ENCODE measurements around the gene MT1E. TPM values are rescaled to one million over a fixed set of nuclear protein-coding genes. Genes with fewer than 3 reads are reported as not detected.
"Not testable (repeated sequence)": the region's sequence is repeated elsewhere in the genome, so short reads cannot be mapped to it uniquely, and the experiment has no call there.

Gene MT1E
- total RNA-seq, 1 donor from 2014 or later = 18.8 TPM

DNA sequence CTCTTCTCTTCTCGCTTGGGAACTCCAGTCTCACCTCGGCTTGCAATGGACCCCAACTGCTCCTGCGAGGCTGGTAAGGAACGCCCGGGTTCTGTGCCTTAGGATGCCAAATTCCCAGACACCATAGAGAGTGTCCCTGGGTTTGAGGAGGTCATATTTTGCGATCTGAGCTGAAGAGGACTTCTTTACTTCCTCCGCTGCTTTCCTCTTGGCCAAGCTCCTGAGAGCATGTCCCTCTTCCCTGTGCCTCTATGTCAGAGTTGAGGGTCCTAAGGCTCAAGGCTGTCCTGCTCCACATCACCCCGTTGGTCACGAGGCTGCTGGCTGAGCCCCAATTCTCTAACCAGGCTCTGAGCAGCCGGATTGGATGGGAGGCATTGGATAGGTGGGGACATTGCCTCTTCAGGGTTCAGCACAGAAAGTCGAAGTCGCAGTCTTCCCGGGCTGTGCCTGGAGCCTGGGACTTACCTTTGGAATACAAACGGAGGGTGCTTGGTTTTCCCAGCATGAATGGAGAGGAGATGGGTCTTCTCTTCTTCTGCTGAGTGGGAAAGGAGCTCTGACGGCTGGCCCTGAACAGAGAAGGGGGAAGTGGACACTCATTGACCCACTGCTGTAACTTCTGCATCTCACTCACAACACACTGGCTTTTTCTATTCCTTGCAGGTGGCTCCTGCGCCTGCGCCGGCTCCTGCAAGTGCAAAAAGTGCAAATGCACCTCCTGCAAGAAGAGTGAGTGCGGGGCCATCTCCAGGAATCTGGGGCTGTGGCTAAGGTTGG, 44.4 kb downstream of the MT1E start:
- no peak overlapping the region for H3K9ac ChIP-seq (ENCODE audit: low read depth in 1 of 3, low read length in 3 of 3)
- no peaks in the 10 kb centered on the region for H3K9me3 ChIP-seq (ENCODE audit: control insufficient read depth in 3 of 3, low read length in 3 of 3)
- no peak overlapping the region for H3K4me3 ChIP-seq (ENCODE audit: low read length in 3 of 3)
- H3K4me1 ChIP-seq (ENCODE audit: control insufficient read depth in 3 of 3, insufficient read depth in 3 of 3, low read length in 3 of 3) = peaks cover 0 to 14% (median 10%) of the 10 kb centered on the region in 3 donors
- no peaks in the 10 kb centered on the region for H3K36me3 ChIP-seq (ENCODE audit: control insufficient read depth in 3 of 3, insufficient read depth in 3 of 3, low read length in 3 of 3)
- no peak overlapping the region for H3K27ac ChIP-seq (ENCODE audit: low read depth, low read length)
- peaks cover 26 to 43% (median 39%) of the 10 kb centered on the region in 3 donors for H3K27me3 ChIP-seq (ENCODE audit: control insufficient read depth in 3 of 3, insufficient read depth in 3 of 3, low read length in 3 of 3)

DNA sequence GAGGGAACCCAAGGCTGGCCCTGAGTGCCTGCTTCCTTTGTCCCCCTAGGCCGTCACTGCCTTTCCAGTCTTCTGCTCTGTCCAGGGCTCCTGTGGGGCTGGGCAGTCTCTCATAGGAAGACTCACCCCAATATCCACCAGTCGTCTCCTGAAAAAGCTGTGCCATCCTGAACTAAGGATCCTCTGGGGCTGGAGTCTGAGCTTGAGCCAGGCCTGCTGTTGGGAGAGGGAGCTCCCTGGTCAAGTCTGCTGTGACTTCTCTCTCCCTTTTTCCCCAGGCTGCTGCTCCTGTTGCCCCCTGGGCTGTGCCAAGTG, 45.0 kb downstream of the MT1E start:
- H3K4me1 ChIP-seq (ENCODE audit: control insufficient read depth in 3 of 3, insufficient read depth in 3 of 3, low read length in 3 of 3) = peaks cover 0 to 14% (median 10%) of the 10 kb centered on the region in 3 donors
- no peak overlapping the region for H3K4me3 ChIP-seq (ENCODE audit: low read length in 3 of 3)
- no peaks in the 10 kb centered on the region for H3K9me3 ChIP-seq (ENCODE audit: control insufficient read depth in 3 of 3, low read length in 3 of 3)
- peaks cover 26 to 46% (median 39%) of the 10 kb centered on the region in 3 donors for H3K27me3 ChIP-seq (ENCODE audit: control insufficient read depth in 3 of 3, insufficient read depth in 3 of 3, low read length in 3 of 3)
- H3K36me3 ChIP-seq (ENCODE audit: control insufficient read depth in 3 of 3, insufficient read depth in 3 of 3, low read length in 3 of 3) = no peaks in the 10 kb centered on the region
- H3K27ac ChIP-seq (ENCODE audit: low read depth, low read length) = no peak overlapping the region
- H3K9ac ChIP-seq (ENCODE audit: low read depth in 1 of 3, low read length in 3 of 3) = no peak overlapping the region

DNA sequence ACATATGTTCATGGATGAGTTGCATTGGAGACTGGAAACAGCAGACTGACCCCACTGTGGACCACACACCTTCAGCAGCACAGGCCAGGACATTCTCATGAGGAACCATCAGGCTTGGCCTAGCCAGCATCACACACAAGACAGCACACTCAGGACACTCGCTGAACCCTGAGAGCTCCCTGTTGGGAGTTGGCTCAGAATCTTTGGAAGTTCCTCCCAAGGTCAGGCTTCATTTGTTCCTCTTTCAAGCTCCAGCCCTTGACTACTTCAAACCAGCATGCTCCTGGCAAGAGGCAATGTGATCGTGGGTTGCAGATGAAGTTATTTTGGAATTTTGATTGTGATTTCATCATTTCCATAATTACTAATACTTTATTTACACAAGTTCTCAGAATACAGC, 46.1 kb downstream of the MT1E start:
- H3K9me3 ChIP-seq (ENCODE audit: control insufficient read depth in 3 of 3, low read length in 3 of 3); H3K9ac ChIP-seq (ENCODE audit: low read depth in 1 of 3, low read length in 3 of 3); H3K36me3 ChIP-seq (ENCODE audit: control insufficient read depth in 3 of 3, insufficient read depth in 3 of 3, low read length in 3 of 3); H3K27ac ChIP-seq (ENCODE audit: low read depth, low read length); H3K4me3 ChIP-seq (ENCODE audit: low read length in 3 of 3): not testable (repeated sequence)
- peaks cover 0 to 14% (median 14%) of the 10 kb centered on the region in 3 donors for H3K4me1 ChIP-seq (ENCODE audit: control insufficient read depth in 3 of 3, insufficient read depth in 3 of 3, low read length in 3 of 3)
- peaks cover 24 to 43% (median 42%) of the 10 kb centered on the region in 3 donors for H3K27me3 ChIP-seq (ENCODE audit: control insufficient read depth in 3 of 3, insufficient read depth in 3 of 3, low read length in 3 of 3)

DNA sequence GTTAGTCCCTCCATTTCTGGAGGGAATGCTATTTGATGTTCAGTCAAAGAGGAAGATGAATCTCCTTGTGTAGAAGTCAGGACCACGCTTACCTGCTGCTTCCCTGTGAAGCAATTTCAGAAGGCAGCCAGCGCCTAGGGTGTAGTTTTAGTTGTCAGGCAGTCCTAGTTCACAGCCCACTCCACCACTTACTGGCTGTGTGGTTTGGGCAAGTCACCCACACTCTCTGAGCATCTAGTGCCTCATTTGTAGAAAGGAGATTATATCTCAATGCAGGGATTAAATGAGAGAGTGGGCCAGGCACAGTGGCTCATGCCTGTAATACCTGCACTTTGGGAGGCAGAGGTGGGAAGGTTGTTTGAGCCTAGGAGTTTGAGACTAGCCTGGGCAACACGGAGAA, 46.6 kb downstream of the MT1E start:
- not testable (repeated sequence) for H3K27ac ChIP-seq (ENCODE audit: low read depth, low read length); H3K4me3 ChIP-seq (ENCODE audit: low read length in 3 of 3); H3K9me3 ChIP-seq (ENCODE audit: control insufficient read depth in 3 of 3, low read length in 3 of 3); H3K9ac ChIP-seq (ENCODE audit: low read depth in 1 of 3, low read length in 3 of 3); H3K36me3 ChIP-seq (ENCODE audit: control insufficient read depth in 3 of 3, insufficient read depth in 3 of 3, low read length in 3 of 3)
- peaks cover 24 to 41% (median 40%) of the 10 kb centered on the region in 3 donors for H3K27me3 ChIP-seq (ENCODE audit: control insufficient read depth in 3 of 3, insufficient read depth in 3 of 3, low read length in 3 of 3)
- peaks cover 0 to 14% (median 14%) of the 10 kb centered on the region in 3 donors for H3K4me1 ChIP-seq (ENCODE audit: control insufficient read depth in 3 of 3, insufficient read depth in 3 of 3, low read length in 3 of 3)

DNA sequence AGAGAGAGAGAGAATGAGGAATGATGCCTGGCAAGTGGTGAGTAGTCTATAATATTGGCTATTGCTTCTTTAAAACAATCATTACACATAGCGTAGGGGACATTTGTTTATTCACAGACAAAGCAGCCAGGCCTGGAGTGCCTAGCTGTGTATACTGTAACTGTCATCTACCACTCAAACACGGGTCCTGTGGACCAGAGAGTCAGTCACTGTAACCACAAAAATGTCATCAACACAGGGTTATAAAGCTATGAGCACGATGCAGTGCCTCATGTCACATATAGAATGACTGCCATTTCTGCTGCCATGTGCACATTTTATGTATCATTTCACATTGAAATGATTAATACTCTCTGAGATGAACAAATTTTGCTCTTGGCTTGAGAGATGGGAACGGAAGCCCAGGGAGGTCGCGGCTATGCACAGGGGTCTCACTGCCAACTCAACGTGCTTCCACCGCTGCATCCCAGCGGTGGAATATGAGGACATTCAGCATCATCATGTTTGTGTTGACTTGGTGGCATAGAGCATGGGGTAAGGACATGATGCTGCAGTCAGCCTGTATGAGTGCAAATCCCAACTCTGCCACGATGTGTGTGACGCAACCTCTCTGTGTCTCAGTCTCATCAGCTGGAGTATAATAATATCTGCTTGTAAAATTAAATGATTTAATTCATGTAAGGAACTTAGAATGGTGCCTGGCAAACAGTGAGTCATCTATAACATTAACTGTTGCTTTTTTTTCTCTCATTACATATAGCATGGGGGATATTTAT, 47.4 kb downstream of the MT1E start:
- no peak overlapping the region for H3K4me3 ChIP-seq (ENCODE audit: low read length in 3 of 3)
- no peaks in the 10 kb centered on the region for H3K9me3 ChIP-seq (ENCODE audit: control insufficient read depth in 3 of 3, low read length in 3 of 3)
- H3K27me3 ChIP-seq (ENCODE audit: control insufficient read depth in 3 of 3, insufficient read depth in 3 of 3, low read length in 3 of 3) = peaks cover 24 to 35% (median 35%) of the 10 kb centered on the region in 3 donors
- H3K9ac ChIP-seq (ENCODE audit: low read depth in 1 of 3, low read length in 3 of 3) = no peak overlapping the region
- no peak overlapping the region for H3K27ac ChIP-seq (ENCODE audit: low read depth, low read length)
- H3K4me1 ChIP-seq (ENCODE audit: control insufficient read depth in 3 of 3, insufficient read depth in 3 of 3, low read length in 3 of 3) = peaks cover 0 to 11% (median 9%) of the 10 kb centered on the region in 3 donors
- H3K36me3 ChIP-seq (ENCODE audit: control insufficient read depth in 3 of 3, insufficient read depth in 3 of 3, low read length in 3 of 3) = no peaks in the 10 kb centered on the region

DNA sequence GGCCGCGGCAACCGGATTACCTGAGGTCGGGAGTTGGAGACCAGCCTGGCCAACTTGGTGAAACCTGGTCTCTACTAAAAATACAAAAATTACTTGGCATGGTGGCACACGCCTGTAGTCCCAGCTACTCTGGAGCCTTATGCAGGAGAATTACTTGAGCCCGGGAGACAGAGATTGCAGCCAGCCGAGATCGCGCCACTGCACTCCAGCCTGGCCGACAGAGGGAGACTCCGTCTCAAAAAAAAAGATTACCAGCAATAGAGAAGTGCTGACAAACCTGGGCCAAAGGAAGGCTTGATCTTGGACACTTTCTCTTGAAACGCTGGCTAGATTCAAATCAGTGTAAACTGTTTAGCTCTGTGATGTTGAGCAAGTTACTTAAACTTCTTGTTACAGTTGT, 48.3 kb downstream of the MT1E start:
- Histone ChIP-seq H3K4me1 (ENCODE audit: control insufficient read depth in 3 of 3, insufficient read depth in 3 of 3, low read length in 3 of 3) (peaks cover 0 to 10% (median 7%) of the 10 kb centered on the region in 3 donors), H3K36me3 (ENCODE audit: control insufficient read depth in 3 of 3, insufficient read depth in 3 of 3, low read length in 3 of 3) (no peaks in the 10 kb centered on the region), H3K27me3 (ENCODE audit: control insufficient read depth in 3 of 3, insufficient read depth in 3 of 3, low read length in 3 of 3) (peaks cover 21 to 27% (median 25%) of the 10 kb centered on the region in 3 donors), H3K9ac (ENCODE audit: low read depth in 1 of 3, low read length in 3 of 3) (peak overlapping the region in 1 of 3 donors; percentile 6), H3K4me3 (ENCODE audit: low read length in 3 of 3) (no peak overlapping the region), H3K27ac (ENCODE audit: low read depth, low read length) (no peak overlapping the region), H3K9me3 (ENCODE audit: control insufficient read depth in 3 of 3, low read length in 3 of 3) (no peaks in the 10 kb centered on the region)

DNA sequence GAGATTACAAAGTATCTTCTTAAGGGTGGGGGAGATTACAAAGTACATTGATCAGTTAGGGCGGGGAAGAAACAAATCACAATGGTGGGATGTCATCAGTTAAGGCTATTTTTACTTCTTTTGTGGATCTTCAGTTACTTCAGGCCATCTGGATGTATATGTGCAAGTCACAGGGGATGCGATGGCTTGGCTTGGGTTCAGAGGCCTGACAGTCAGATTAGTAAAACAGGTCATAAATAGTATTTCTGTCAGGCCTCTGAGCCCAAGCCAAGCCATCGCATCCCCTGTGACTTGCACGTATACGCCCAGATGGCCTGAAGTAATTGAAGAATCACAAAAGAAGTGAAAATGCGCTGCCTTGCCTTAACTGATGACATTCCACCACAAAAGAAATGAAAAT, 49.0 kb downstream of the MT1E start:
- H3K4me3 ChIP-seq (ENCODE audit: low read length in 3 of 3); H3K9ac ChIP-seq (ENCODE audit: low read depth in 1 of 3, low read length in 3 of 3); H3K36me3 ChIP-seq (ENCODE audit: control insufficient read depth in 3 of 3, insufficient read depth in 3 of 3, low read length in 3 of 3); H3K27ac ChIP-seq (ENCODE audit: low read depth, low read length); H3K9me3 ChIP-seq (ENCODE audit: control insufficient read depth in 3 of 3, low read length in 3 of 3): not testable (repeated sequence)
- H3K27me3 ChIP-seq (ENCODE audit: control insufficient read depth in 3 of 3, insufficient read depth in 3 of 3, low read length in 3 of 3) = peaks cover 14 to 21% (median 19%) of the 10 kb centered on the region in 3 donors
- H3K4me1 ChIP-seq (ENCODE audit: control insufficient read depth in 3 of 3, insufficient read depth in 3 of 3, low read length in 3 of 3) = peaks cover 3 to 16% (median 14%) of the 10 kb centered on the region in 3 donors

DNA sequence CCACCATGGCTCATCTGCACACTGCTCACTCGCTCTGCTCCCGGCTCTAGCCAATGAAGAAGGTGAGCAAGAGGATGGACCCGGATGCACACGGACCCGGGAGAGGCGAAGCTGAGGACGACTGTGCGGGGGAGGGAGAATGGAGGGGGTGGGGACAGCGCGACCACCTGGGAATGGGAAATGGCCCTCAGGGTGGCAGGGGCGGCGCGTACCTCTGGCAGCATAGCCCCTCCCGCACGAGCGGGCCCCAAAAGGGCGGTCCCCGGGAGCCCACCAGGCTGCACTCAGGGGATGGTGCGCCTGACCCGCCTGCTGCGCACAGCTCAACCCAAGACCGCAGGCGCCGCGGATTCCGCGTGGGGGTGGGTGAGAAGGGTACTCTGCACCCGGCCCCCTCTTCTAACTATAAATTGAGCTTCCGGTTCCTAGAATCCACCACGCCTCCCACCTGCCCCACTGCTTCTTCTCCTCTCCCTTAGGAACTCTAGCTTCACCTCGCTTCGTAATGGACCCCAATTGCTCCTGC, 50.2 kb downstream of the MT1E start:
- Histone ChIP-seq H3K27me3 (ENCODE audit: control insufficient read depth in 3 of 3, insufficient read depth in 3 of 3, low read length in 3 of 3) (peaks cover 7 to 9% (median 8%) of the 10 kb centered on the region in 3 donors), H3K36me3 (ENCODE audit: control insufficient read depth in 3 of 3, insufficient read depth in 3 of 3, low read length in 3 of 3) (no peaks in the 10 kb centered on the region), H3K27ac (ENCODE audit: low read depth, low read length) (no peak overlapping the region), H3K9ac (ENCODE audit: low read depth in 1 of 3, low read length in 3 of 3) (no peak overlapping the region), H3K9me3 (ENCODE audit: control insufficient read depth in 3 of 3, low read length in 3 of 3) (no peaks in the 10 kb centered on the region), H3K4me1 (ENCODE audit: control insufficient read depth in 3 of 3, insufficient read depth in 3 of 3, low read length in 3 of 3) (peaks cover 11 to 26% (median 25%) of the 10 kb centered on the region in 3 donors), H3K4me3 (ENCODE audit: low read length in 3 of 3) (no peak overlapping the region)
